Measurements from ENCODE around the gene PHACTR1.
"Not testable (repeated sequence)": the region's sequence is repeated elsewhere in the genome, so short reads cannot be mapped to it uniquely, and the experiment has no call there.

Gene PHACTR1

GRCh38 chr6:12750416-12750815 lies 33.8 kb downstream of the PHACTR1 start:
- no peak for DNase-seq

GRCh38 chr6:12751694-12752325 lies 35.2 kb downstream of the PHACTR1 start:
- peak; percentile 32 for DNase-seq

- DNase-seq: no peak
These were observed 36.5 kb downstream of the PHACTR1 start for GRCh38 chr6:12753036-12753435.

- no peak for DNase-seq
These were observed 43.7 kb downstream of the PHACTR1 start for GRCh38 chr6:12760226-12760625.

- DNase-seq: no peak
These were observed 44.3 kb downstream of the PHACTR1 start for GRCh38 chr6:12760911-12761310.

GRCh38 chr6:12761376-12762115 lies 45.0 kb downstream of the PHACTR1 start:
- no peak for DNase-seq

GRCh38 chr6:12762731-12763434 lies 46.3 kb downstream of the PHACTR1 start:
- not testable (repeated sequence) for DNase-seq

GRCh38 chr6:12766365-12766764 lies 49.8 kb downstream of the PHACTR1 start:
- DNase-seq: no peak

GRCh38 chr6:12767016-12767415 lies 50.4 kb downstream of the PHACTR1 start:
- DNase-seq: no peak

GRCh38 chr6:12769556-12770256 lies 53.1 kb downstream of the PHACTR1 start:
- no peak for DNase-seq

GRCh38 chr6:12772416-12772815 lies 55.8 kb downstream of the PHACTR1 start:
- no peak for DNase-seq

GRCh38 chr6:12776291-12776690 lies 59.7 kb downstream of the PHACTR1 start:
- DNase-seq: no peak

- DNase-seq: no peak
These were observed 63.2 kb downstream of the PHACTR1 start for GRCh38 chr6:12779772-12780171.

GRCh38 chr6:12782136-12782535 lies 65.6 kb downstream of the PHACTR1 start:
- no peak for DNase-seq

GRCh38 chr6:12785301-12785700 lies 68.7 kb downstream of the PHACTR1 start:
- no peak for DNase-seq

GRCh38 chr6:12785921-12786320 lies 69.4 kb downstream of the PHACTR1 start:
- DNase-seq: no peak

GRCh38 chr6:12791371-12791770 lies 74.8 kb downstream of the PHACTR1 start:
- DNase-seq: no peak

- no peak for DNase-seq
These were observed 81.8 kb downstream of the PHACTR1 start for GRCh38 chr6:12798326-12798725.

- DNase-seq: no peak
These were observed 83.6 kb downstream of the PHACTR1 start for GRCh38 chr6:12800120-12800519.

- no peak for DNase-seq
These were observed 84.6 kb downstream of the PHACTR1 start for GRCh38 chr6:12801141-12801540.

GRCh38 chr6:12802440-12802839 lies 85.9 kb downstream of the PHACTR1 start:
- DNase-seq: no peak

GRCh38 chr6:12803486-12803885 lies 86.9 kb downstream of the PHACTR1 start:
- DNase-seq: no peak

- DNase-seq: no peak
These were observed 88.5 kb downstream of the PHACTR1 start for GRCh38 chr6:12804952-12805645.
